ENCODE data around the gene DLX5. TPM values are rescaled to one million over a fixed set of nuclear protein-coding genes. Genes with fewer than 3 reads are reported as not detected.

DLX5 gene
- total and polyA plus RNA-seq, 9 of the 15 experiments (the other 6 are each of a cell fraction or from before 2014, with no cell fraction given) = not detected

DNA sequence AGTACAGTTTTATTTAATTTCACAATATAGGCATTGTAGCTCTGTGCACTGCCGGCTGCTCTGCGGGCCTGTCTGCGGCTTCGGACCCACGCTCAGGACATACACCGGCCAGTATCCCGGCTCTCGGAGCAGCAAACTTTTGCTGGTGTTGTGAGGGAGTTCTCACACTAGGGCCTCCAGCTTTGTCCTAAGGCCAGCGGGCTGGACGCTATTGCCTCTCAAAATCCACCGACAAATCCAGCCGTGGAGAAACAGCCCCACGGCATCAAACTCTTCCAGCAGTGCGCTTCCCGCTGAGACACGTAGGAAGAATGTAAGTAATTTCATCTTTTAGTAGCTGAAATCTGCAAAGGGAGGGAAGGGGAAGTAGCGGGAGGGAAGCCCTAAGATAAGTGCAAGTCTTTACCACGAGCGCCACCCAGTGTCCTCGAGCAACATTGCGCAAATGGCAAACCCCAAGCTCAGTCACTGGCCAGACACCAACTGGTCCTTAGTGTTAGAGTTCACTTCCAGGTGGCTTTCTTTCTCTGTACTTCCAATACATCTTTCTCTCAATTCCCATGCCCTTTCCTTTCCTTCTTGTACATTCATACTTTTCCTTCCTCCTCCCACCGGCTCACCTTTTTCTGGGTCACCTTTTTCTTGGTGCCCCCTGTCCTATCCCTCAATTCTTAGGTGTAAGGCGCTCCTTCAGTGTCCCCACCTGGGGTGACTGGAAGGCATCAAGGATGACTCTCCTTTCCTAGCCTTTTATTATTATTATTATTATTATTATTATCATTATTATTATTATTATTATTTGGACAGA is 3.0 kb upstream of the DLX5 start (continued):
- TF ChIP-seq, protein P1, sequence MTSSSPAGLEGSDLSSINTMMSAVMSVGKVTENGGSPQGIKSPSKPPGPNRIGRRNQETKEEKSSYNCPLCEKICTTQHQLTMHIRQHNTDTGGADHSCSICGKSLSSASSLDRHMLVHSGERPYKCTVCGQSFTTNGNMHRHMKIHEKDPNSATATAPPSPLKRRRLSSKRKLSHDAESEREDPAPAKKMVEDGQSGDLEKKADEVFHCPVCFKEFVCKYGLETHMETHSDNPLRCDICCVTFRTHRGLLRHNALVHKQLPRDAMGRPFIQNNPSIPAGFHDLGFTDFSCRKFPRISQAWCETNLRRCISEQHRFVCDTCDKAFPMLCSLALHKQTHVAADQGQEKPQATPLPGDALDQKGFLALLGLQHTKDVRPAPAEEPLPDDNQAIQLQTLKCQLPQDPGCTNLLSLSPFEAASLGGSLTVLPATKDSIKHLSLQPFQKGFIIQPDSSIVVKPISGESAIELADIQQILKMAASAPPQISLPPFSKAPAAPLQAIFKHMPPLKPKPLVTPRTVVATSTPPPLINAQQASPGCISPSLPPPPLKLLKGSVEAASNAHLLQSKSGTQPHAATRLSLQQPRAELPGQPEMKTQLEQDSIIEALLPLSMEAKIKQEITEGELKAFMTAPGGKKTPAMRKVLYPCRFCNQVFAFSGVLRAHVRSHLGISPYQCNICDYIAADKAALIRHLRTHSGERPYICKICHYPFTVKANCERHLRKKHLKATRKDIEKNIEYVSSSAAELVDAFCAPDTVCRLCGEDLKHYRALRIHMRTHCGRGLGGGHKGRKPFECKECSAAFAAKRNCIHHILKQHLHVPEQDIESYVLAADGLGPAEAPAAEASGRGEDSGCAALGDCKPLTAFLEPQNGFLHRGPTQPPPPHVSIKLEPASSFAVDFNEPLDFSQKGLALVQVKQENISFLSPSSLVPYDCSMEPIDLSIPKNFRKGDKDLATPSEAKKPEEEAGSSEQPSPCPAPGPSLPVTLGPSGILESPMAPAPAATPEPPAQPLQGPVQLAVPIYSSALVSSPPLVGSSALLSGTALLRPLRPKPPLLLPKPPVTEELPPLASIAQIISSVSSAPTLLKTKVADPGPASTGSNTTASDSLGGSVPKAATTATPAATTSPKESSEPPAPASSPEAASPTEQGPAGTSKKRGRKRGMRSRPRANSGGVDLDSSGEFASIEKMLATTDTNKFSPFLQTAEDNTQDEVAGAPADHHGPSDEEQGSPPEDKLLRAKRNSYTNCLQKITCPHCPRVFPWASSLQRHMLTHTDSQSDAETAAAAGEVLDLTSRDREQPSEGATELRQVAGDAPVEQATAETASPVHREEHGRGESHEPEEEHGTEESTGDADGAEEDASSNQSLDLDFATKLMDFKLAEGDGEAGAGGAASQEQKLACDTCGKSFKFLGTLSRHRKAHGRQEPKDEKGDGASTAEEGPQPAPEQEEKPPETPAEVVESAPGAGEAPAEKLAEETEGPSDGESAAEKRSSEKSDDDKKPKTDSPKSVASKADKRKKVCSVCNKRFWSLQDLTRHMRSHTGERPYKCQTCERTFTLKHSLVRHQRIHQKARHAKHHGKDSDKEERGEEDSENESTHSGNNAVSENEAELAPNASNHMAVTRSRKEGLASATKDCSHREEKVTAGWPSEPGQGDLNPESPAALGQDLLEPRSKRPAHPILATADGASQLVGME (CRISPR knock-in tag; IDR thresholded peaks at IDR 0.05) = no peak
- no peak for TF ChIP-seq SLC30A9 (CRISPR knock-in tag; IDR thresholded peaks at IDR 0.05)
- no peak for TF ChIP-seq ARID2 (IDR thresholded peaks at IDR 0.05)
- no peak for TF ChIP-seq SRSF3 (IDR thresholded peaks at IDR 0.05; ENCODE audit: insufficient read depth, low read length)
- no peak for TF ChIP-seq ZNF79 (CRISPR knock-in tag; IDR thresholded peaks at IDR 0.05; ENCODE audit: low read depth)
- TF ChIP-seq SMC3 (conservative IDR thresholded peaks at IDR 0.05; ENCODE audit: insufficient read depth, low read depth, low read length) = peak; percentile 94
- 0 out of 4 replicates have a peak, but pooled peaks of 1 of the 2 experiments have one; percentile 33 for TF ChIP-seq RCOR1 (IDR thresholded peaks at IDR 0.05; ENCODE audit: borderline replicate concordance in 1 of 2, low read depth in 2 of 2, low read length in 2 of 2)
- TF ChIP-seq, protein P2, sequence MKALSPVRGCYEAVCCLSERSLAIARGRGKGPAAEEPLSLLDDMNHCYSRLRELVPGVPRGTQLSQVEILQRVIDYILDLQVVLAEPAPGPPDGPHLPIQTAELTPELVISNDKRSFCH (CRISPR knock-in tag; IDR thresholded peaks at IDR 0.05) = no peak
- TF ChIP-seq, protein P2 (tag; IDR thresholded peaks at IDR 0.05) = no peak
- TF ChIP-seq MAZ (CRISPR knock-in tag; conservative IDR thresholded peaks at IDR 0.05 in 1 of 2, IDR thresholded peaks at IDR 0.05 in 1 of 2) = peak in 1 of 2 experiments; percentile 60; a peak in 2 of 4 replicates
- no peak for TF ChIP-seq ZNF436 (CRISPR knock-in tag; IDR thresholded peaks at IDR 0.05)
- TF ChIP-seq ZNF384 (IDR thresholded peaks at IDR 0.05; ENCODE audit: low read depth, low read length) = no peak; the same call in 1 of the 2 replicates
- TF ChIP-seq BHLHE40 (IDR thresholded peaks at IDR 0.05; ENCODE audit: low read length) = no peak
- TF ChIP-seq ZNF766 (CRISPR knock-in tag; conservative IDR thresholded peaks at IDR 0.05) = no peak
- TF ChIP-seq ZFP36 (IDR thresholded peaks at IDR 0.05; ENCODE audit: low read depth, low read length, partially characterized antibody) = no peak
- peak; percentile 59 for TF ChIP-seq CEBPB (tag; IDR thresholded peaks at IDR 0.05)
- no peak for TF ChIP-seq TBP (optimal IDR thresholded peaks at IDR 0.05; ENCODE audit: low read depth, low read length)
- TF ChIP-seq BMI1 (IDR thresholded peaks at IDR 0.05; ENCODE audit: low read length) = peak; percentile 31; the same call in 1 of the 2 replicates
- TF ChIP-seq SUPT5H (IDR thresholded peaks at IDR 0.05) = no peak
- TF ChIP-seq GABPB2 (CRISPR knock-in tag; conservative IDR thresholded peaks at IDR 0.05) = no peak
- TF ChIP-seq RB1 (IDR thresholded peaks at IDR 0.05; ENCODE audit: low read depth) = peak; percentile 61; the same call in 1 of the 2 replicates
- TF ChIP-seq NCOR1 (IDR thresholded peaks at IDR 0.05) = no peak
- no peak for TF ChIP-seq HNRNPK (IDR thresholded peaks at IDR 0.05; ENCODE audit: low read depth, low read length, poor library complexity, severe bottlenecking)
- TF ChIP-seq BCL6 (CRISPR knock-in tag; IDR thresholded peaks at IDR 0.05) = no peak
- no peak for TF ChIP-seq KLF10 (CRISPR knock-in tag; IDR thresholded peaks at IDR 0.05)

Measured in K562 (cell line).